A549 (cell line): ENCODE measurements around the gene SPG11. TPM values are rescaled to one million over a fixed set of nuclear protein-coding genes. Genes with fewer than 3 reads are reported as not detected.
A peak's percentile ranks its signal among the peaks of the same experiment; 100 is the strongest.
"Not testable (repeated sequence)": the region's sequence is repeated elsewhere in the genome, so short reads cannot be mapped to it uniquely, and the experiment has no call there.

Source experiments
- ATAC-seq, 2 experiments: fragments of 200-7000 bp in 1 of 2; fragments of >200 bp in 1 of 2; cut with Nextera tagmentation in 1 of 2; cut with Tn5 transposase in 1 of 2; 3 replicates each; pipeline versions ENCODE4 v1.8.0 to v1.9.1; 2018 to 2020; ENCODE audit warnings: mild to moderate bottlenecking in 1 of 2, moderate library complexity in 1 of 2
- CTCF ChIA-PET: fragments of 300-600 bp; sonication (Branson Sonifier 250); formaldehyde crosslinking; extraction: SDS; loops from one replicate; lab custom pipeline; 2021; ENCODE audit warnings: antibody characterized with exemption, inconsistent platforms; lab: Yijun Ruan, JAX
- POLR2A ChIA-PET: fragments of 350-600 bp; formaldehyde crosslinking; extraction: SDS; loops from one replicate; lab custom pipeline; 2021; ENCODE audit warnings: antibody characterized with exemption, inconsistent platforms; lab: Yijun Ruan, JAX
- DNase-seq, 2 experiments: peaks; one replicate each; pipeline versions ENCODE4 v3.0.0 to v3.0.0-alpha.2; 2011 to 2016; ENCODE audit warnings: low read depth in 1 of 2, low spot score in 1 of 2
- FAIRE-seq: peaks from 2 replicates; lab custom pipeline; 2011; peaks lifted over from hg19 to GRCh38; lab: Jason Lieb, UNC
- H3K27ac ChIP-seq, 2 experiments: fragments of >200 bp; sonication (Bioruptor Twin); formaldehyde crosslinking; 3 replicates each; pipeline ENCODE4 v1.5.1; 2016 to 2017
- H3K4me1 ChIP-seq: fragments of >200 bp; sonication (Bioruptor Twin); formaldehyde crosslinking; 3 replicates; pipeline ENCODE4 v1.6.1; 2016
- H3K4me2 ChIP-seq: fragments of >200 bp; sonication (Bioruptor Twin); formaldehyde crosslinking; 3 replicates; pipeline ENCODE4 v1.6.1; 2016
- H3K4me3 ChIP-seq: fragments of >200 bp; sonication (Bioruptor Twin); formaldehyde crosslinking; 3 replicates; pipeline ENCODE4 v1.5.1; 2016
- H3K9me3 ChIP-seq: fragments of >200 bp; sonication (Bioruptor Twin); formaldehyde crosslinking; 3 replicates; pipeline ENCODE4 v1.6.1; 2016
- CBX2 ChIP-seq: fragments of 200-600 bp; sonication (generic); IDR thresholded peaks from 2 replicates; pipeline ENCODE4 v1.6.1; 2016; ENCODE audit warnings: low read depth, mild to moderate bottlenecking, borderline replicate concordance
- CBX8 ChIP-seq: fragments of 200-600 bp; sonication (generic); IDR thresholded peaks from 2 replicates; pipeline ENCODE4 v1.6.1; 2016
- CHD4 ChIP-seq: fragments of 200-600 bp; sonication (generic); IDR thresholded peaks from 2 replicates; pipeline ENCODE4 v1.6.1; 2016; ENCODE audit warnings: antibody characterized with exemption, mild to moderate bottlenecking, borderline replicate concordance
- EHMT2 ChIP-seq: fragments of 200-600 bp; sonication (generic); IDR thresholded peaks from 2 replicates; pipeline ENCODE4 v1.6.1; 2016; ENCODE audit warnings: antibody characterized with exemption, low read depth, mild to moderate bottlenecking, moderate library complexity
- FOSB ChIP-seq: fragments of 250-450 bp; sonication (Bioruptor Pico); IDR thresholded peaks from 2 replicates; pipeline ENCODE4 v1.5.0; 2020; ENCODE audit warnings: mild to moderate bottlenecking, moderate library complexity
- FOSL2 ChIP-seq, 2 experiments: fragments of 450-650 bp in 1 of 2; fragments of >200 bp in 1 of 2; sonication (Bioruptor Twin) in 1 of 2; formaldehyde crosslinking; IDR thresholded peaks; 2 replicates each; pipeline versions ENCODE4 v1.5.0 to v1.6.1; 2016 to 2020; ENCODE audit warnings: mild to moderate bottlenecking in 1 of 2, moderate library complexity in 1 of 2
- GATA3 ChIP-seq: IDR thresholded peaks from 2 replicates; pipeline ENCODE4 v1.6.1; 2012; ENCODE audit warnings: borderline replicate concordance
- KDM5A ChIP-seq: fragments of 200-600 bp; sonication (generic); IDR thresholded peaks from 2 replicates; pipeline ENCODE4 v1.6.1; 2016; ENCODE audit warnings: antibody characterized with exemption, mild to moderate bottlenecking
- MAFK ChIP-seq: fragments of 450-650 bp; IDR thresholded peaks from 2 replicates; pipeline ENCODE4 v1.6.1; 2014; ENCODE audit not compliant: partially characterized antibody
- MAZ ChIP-seq: fragments of 150-350 bp; IDR thresholded peaks from 2 replicates; pipeline ENCODE4 v1.6.1; 2014; ENCODE audit warnings: antibody characterized with exemption, low read depth, low read length, borderline replicate concordance
- POLR2A ChIP-seq: IDR thresholded peaks from 2 replicates; pipeline ENCODE4 v1.6.1; 2012; ENCODE audit warnings: mild to moderate bottlenecking, low read length
- POLR2AphosphoS2 ChIP-seq: conservative IDR thresholded peaks from 2 replicates; pipeline ENCODE4 v1.6.1; 2012; ENCODE audit warnings: low read length, improper control_type of control experiment, inconsistent platforms
- RFX5 ChIP-seq: fragments of 450-650 bp; IDR thresholded peaks from 2 replicates; pipeline ENCODE4 v1.7.1; 2014; ENCODE audit warnings: antibody characterized with exemption, mild to moderate bottlenecking, moderate library complexity
- WGBS: methylation state at CpG from one replicate; pipeline ENCODE4 v1.1.6; 2017; ENCODE audit errors: missing lambda C conversion rate; 5-methylcytosine and 5-hydroxymethylcytosine counted together
- polyA plus RNA-seq, 4 experiments: library from polyadenylated mRNA; depleted of rRNA in 3 of 4; stranded (reverse); fragments of >200 nt; fragmentation: RNase III in 1 of 4; extraction: RNeasy Plus Mini Kit Qiagen cat#74134 plus additional on column Dnase treatment in 1 of 4; gene quantifications; 2 replicates in 3 of 4; 3 replicates in 1 of 4; pipeline ENCODE4 v1.2.3, GENCODE V29; 2011 to 2017
- TF ChIP-seq, protein P1 (sequence below): fragments of 250-450 bp; sonication (Bioruptor Pico); IDR thresholded peaks from 2 replicates; pipeline ENCODE4 v1.5.0; 2021; ENCODE audit warnings: mild to moderate bottlenecking, moderate library complexity, borderline replicate concordance
- TF ChIP-seq, protein P2 (sequence below): fragments of 250-450 bp; sonication (Bioruptor Pico); IDR thresholded peaks from 2 replicates; pipeline ENCODE4 v1.5.0; 2020; ENCODE audit warnings: low read depth, mild to moderate bottlenecking, moderate library complexity
- TF ChIP-seq, protein P3 (sequence below): IDR thresholded peaks from 2 replicates; pipeline ENCODE4 v1.6.1; 2012; ENCODE audit warnings: low read depth, borderline replicate concordance
- TF ChIP-seq, protein P4 (sequence below): fragments of >200 bp; sonication (Bioruptor Twin); formaldehyde crosslinking; IDR thresholded peaks from 3 replicates; pipeline ENCODE4 v1.6.1; 2016

The SPG11 gene
- polyA plus RNA-seq, 2 of the 4 experiments (the other 2 are of a cell fraction) = 7.6 to 26.9 TPM

DNA sequence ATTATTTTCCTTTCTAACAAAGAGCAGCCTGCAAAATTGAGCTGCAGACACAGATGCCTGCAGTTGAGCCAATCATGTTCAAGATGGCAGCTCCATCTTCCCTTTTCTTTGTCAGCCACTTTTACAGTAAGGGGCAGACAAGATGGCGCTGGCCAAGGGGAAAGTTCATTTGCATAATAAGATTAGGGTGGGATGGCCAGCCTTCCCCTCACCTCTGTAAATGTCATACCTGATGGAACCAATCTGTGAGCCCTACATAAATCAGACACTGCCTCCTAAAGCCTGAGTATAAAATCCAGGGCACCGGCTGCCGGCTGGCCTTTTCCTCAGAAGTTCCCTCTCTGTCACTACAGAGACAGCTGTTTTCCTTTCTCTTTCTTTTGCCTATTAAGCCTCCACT is 31.8 kb upstream of the SPG11 start:
- no peak for DNase-seq
- CTCF ChIA-PET = interaction anchor here (1.5 to 1.9 kb wide), 3 partner anchors 16 to 32 kb away, joined by 4 to 7 read pairs (median 4); partner anchors contain the start of genes B2M, PATL2 and SPG11

DNA sequence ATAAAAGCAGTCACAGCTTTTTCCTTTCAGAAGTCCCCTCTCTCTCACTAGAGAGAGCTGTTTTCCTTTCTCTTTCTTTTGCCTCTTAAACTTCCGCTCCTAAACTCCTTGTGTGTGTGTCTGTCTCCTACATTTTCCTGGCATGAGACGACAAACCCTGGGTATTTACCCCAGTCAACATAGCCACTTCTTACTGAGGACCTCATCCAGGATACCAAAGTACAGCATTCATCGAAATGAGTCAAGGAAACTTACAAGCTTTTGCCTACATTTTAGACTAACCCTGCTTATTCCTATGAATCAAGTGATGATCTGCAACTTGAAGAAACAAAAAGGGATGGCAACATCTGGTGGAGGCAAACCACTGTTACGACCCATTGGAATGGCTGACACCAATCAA is 31.0 kb upstream of the SPG11 start:
- TF ChIP-seq, protein P1, sequence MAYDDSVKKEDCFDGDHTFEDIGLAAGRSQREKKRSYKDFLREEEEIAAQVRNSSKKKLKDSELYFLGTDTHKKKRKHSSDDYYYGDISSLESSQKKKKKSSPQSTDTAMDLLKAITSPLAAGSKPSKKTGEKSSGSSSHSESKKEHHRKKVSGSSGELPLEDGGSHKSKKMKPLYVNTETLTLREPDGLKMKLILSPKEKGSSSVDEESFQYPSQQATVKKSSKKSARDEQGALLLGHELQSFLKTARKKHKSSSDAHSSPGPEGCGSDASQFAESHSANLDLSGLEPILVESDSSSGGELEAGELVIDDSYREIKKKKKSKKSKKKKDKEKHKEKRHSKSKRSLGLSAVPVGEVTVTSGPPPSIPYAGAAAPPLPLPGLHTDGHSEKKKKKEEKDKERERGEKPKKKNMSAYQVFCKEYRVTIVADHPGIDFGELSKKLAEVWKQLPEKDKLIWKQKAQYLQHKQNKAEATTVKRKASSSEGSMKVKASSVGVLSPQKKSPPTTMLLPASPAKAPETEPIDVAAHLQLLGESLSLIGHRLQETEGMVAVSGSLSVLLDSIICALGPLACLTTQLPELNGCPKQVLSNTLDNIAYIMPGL (CRISPR knock-in tag) = no peak
- TF ChIP-seq POLR2AphosphoS2 (no peak), GATA3 (no peak)
- FAIRE-seq = no peak
- Histone ChIP-seq H3K4me2 (no peak overlapping the region), H3K27ac (no peak overlapping the region), H3K9me3 (no peaks in the 10 kb centered on the region), H3K4me1 (no peaks in the 10 kb centered on the region), H3K4me3 (no peak overlapping the region)
- ChIA-PET CTCF (interaction anchor here (1.9 kb wide), 1 partner anchor 31 kb away, joined by 4 read pairs; the partner anchor contains the start of gene SPG11), POLR2A (no interaction called here)
- WGBS = 67% methylated on average over 4 of the region's 4 CpGs
- ATAC-seq = no peak
- DNase-seq = no peak

More for the DNA sequence above, 31.8 kb upstream of the SPG11 start:
- TF ChIP-seq, protein P2, sequence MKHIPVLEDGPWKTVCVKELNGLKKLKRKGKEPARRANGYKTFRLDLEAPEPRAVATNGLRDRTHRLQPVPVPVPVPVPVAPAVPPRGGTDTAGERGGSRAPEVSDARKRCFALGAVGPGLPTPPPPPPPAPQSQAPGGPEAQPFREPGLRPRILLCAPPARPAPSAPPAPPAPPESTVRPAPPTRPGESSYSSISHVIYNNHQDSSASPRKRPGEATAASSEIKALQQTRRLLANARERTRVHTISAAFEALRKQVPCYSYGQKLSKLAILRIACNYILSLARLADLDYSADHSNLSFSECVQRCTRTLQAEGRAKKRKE (CRISPR knock-in tag) = no peak
- TF ChIP-seq KDM5A = no peak
- TF ChIP-seq MAFK = no peak
- TF ChIP-seq MAZ = no peak
- TF ChIP-seq FOSB (CRISPR knock-in tag) = no peak
- TF ChIP-seq RFX5 = no peak
- TF ChIP-seq CBX2 = no peak
- no peak for TF ChIP-seq FOSL2 (IDR thresholded peaks at IDR 0.05)
- no peak for TF ChIP-seq FOSL2 (CRISPR knock-in tag; IDR thresholded peaks at IDR 0.05)
- Histone ChIP-seq H3K4me1 (no peaks in the 10 kb centered on the region), H3K4me3 (no peak overlapping the region), H3K4me2 (no peak overlapping the region), H3K27ac (no peak overlapping the region), H3K9me3 (no peaks in the 10 kb centered on the region)
- no peak for ATAC-seq
- no peak for FAIRE-seq
- WGBS = 92% methylated on average over 3 of the region's 3 CpGs
- POLR2A ChIA-PET = no interaction called here

DNA sequence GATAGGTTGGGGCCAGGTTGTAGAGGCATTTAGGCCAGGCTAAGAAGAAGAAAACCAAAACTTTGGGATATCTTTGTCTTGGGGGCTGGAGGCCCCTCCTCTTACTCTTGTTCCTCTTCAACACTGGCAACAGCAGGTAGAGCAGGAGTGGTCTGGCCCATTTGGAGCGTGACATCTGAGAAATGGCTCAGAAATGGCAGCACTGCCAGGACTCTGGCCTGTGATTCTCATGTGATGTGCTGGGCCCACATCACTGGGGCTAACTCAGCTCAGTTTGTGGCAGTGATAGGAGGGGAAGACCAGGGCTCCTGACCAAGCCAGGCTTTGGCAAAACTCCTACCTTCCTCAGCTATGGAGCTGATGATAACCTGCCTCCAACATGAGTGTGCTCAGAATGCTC is 29.2 kb upstream of the SPG11 start:
- Histone ChIP-seq H3K4me1 (no peaks in the 10 kb centered on the region), H3K27ac (no peak overlapping the region), H3K4me2 (no peak overlapping the region), H3K4me3 (no peak overlapping the region), H3K9me3 (0 out of 3 replicates have a peak, but pooled peaks cover 3% of the 10 kb centered on the region)
- WGBS = 100% methylated on average over 1 of the region's 1 CpG
- FAIRE-seq (no peak), DNase-seq (no peak), ATAC-seq (no peak)
- ChIA-PET CTCF (interaction anchor here (1.0 to 1.7 kb wide), 3 partner anchors 19 to 46 kb away, joined by 3 to 5 read pairs (median 3); partner anchors contain the start of gene SPG11), POLR2A (no interaction called here)
- TF ChIP-seq CHD4 (no peak), POLR2A (no peak), CBX8 (no peak), EHMT2 (no peak)
- TF ChIP-seq, protein P3, sequence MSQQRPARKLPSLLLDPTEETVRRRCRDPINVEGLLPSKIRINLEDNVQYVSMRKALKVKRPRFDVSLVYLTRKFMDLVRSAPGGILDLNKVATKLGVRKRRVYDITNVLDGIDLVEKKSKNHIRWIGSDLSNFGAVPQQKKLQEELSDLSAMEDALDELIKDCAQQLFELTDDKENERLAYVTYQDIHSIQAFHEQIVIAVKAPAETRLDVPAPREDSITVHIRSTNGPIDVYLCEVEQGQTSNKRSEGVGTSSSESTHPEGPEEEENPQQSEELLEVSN = no peak
- TF ChIP-seq, protein P4, sequence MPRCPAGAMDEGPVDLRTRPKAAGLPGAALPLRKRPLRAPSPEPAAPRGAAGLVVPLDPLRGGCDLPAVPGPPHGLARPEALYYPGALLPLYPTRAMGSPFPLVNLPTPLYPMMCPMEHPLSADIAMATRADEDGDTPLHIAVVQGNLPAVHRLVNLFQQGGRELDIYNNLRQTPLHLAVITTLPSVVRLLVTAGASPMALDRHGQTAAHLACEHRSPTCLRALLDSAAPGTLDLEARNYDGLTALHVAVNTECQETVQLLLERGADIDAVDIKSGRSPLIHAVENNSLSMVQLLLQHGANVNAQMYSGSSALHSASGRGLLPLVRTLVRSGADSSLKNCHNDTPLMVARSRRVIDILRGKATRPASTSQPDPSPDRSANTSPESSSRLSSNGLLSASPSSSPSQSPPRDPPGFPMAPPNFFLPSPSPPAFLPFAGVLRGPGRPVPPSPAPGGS = no peak

DNA sequence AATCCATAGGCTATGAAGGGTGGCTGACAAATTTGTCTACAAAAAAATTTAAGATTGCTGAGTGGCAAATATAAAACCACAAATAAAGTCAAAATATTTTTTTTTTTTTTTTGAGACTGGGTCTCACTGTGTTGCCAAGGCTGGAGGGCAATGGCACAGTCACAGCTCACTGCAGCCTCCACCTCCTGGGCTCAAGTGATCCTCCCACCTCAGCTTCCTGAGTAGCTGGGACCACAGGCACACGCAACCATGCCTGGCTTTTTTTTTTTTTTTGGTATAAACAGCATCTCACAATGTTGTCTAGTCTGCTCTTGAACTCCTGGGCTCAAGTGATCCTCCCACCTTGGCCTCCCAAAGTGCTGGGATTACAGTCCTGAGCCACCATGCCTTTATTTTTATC is 26.8 kb upstream of the SPG11 start:
- H3K4me3 ChIP-seq, H3K4me1 ChIP-seq, ATAC-seq, FAIRE-seq, POLR2A ChIA-PET, H3K27ac ChIP-seq, CTCF ChIA-PET, H3K9me3 ChIP-seq, DNase-seq, H3K4me2 ChIP-seq: not testable (repeated sequence)
- 31% methylated on average over 1 of the region's 1 CpG for WGBS

DNA sequence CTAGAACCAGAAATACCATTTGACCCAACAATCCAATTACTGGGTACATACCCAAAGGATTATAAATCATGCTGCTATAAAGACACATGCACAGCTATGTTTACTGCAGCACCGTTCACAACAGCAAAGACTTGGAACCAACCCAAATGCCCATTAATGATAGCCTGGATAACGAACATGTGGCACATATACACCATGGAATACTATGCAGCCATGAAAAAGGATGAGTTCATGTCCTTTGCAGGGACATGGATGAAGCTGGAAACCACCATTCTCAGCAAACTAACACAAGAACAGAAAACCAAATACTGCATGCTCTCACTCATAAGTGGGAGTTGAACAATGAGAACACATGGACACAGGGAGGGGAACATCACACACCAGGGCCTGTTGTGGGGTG is 25.9 kb upstream of the SPG11 start:
- H3K4me1 ChIP-seq, DNase-seq, CTCF ChIA-PET, H3K9me3 ChIP-seq, H3K27ac ChIP-seq, FAIRE-seq, H3K4me2 ChIP-seq, POLR2A ChIA-PET, ATAC-seq, H3K4me3 ChIP-seq: not testable (repeated sequence)
- 5% methylated on average over 2 of the region's 2 CpGs for WGBS

DNA sequence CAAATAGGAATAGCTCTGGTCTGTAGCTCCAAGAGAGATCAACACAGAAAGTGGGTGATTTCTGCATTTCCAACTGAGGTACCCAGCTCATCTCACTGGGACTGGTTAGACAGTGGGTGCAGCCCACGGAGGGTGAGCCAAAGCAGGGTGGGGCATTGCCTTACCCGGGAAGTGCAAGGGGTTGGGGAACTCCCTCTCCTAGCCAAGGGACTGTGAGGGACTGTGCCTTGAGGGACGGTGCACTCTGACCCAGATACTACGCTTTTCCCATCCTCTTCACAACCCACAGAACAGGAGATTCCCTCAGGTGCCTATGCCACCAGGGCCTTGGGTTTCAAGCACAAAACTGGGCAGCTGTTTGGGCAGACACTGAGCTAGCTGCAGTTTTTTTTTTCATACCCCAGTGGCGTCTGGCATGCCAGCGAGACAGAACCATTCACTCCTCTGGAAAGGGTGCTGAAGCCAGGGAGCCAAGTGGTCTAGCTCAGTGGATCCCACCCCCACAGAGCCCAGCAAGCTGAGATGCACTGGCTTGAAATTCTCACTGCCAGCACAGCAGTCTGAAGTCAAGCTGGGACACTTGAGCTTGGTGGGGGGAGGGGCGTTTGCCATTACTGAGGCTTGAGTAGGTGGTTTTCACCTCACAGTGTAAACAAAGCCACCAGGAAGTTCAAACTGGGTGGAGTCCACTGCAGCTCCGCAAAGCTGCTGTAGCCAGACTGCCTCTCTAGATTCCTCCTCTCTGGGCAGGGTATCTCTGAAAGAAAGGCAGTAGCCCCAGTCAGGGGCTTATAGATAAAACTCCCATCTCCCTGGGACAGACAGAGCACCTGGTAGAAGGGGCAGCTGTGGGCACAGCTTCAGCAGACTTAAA is 19.6 kb upstream of the SPG11 start:
- FAIRE-seq, ATAC-seq, H3K9me3 ChIP-seq, CTCF ChIA-PET, H3K4me3 ChIP-seq: not testable (repeated sequence)
- H3K4me1 ChIP-seq = peaks cover 13% of the 10 kb centered on the region
- H3K27ac ChIP-seq = peak overlapping the region; percentile 62 to 81
- POLR2A ChIA-PET = interaction anchor here (1.6 kb wide), 2 partner anchors 20 to 28 kb away, joined by 4 to 5 read pairs; partner anchors contain the start of genes B2M, PATL2 and SPG11
- 52% methylated on average over 5 of the region's 8 CpGs for WGBS
- DNase-seq = peak in 1 of 2 experiments; percentile 54
- peak overlapping the region; percentile 77 for H3K4me2 ChIP-seq
